Measurements from ENCODE around the gene CLIP1. TPM values are rescaled to one million over a fixed set of nuclear protein-coding genes. Genes with fewer than 3 reads are reported as not detected.

Gene CLIP1
- total RNA-seq, 1 donor from 2014 or later = 91.3 TPM

Other genes starting within 250 kb of the CLIP1 start
- 0.24 TPM in 1 of 2 replicates, not detected in the other for gene IL31, start 248.4 kb downstream of the CLIP1 start, total RNA-seq
- 0.29 TPM in 1 of 2 replicates, not detected in the other for gene LRRC43, start 239.5 kb downstream of the CLIP1 start, total RNA-seq
- gene B3GNT4, start 219.0 kb downstream of the CLIP1 start, total RNA-seq = 0.12 and 0.32 TPM in 2 replicates
- 44.2 and 45.1 TPM in 2 replicates for gene DIABLO, start 196.6 kb downstream of the CLIP1 start, total RNA-seq
- gene VPS33A, start 156.2 kb downstream of the CLIP1 start, total RNA-seq = 31.9 and 32.8 TPM in 2 replicates
- gene ZCCHC8, start 78.3 kb upstream of the CLIP1 start, total RNA-seq = 41.0 and 45.6 TPM in 2 replicates
- gene RSRC2, start 104.3 kb upstream of the CLIP1 start, total RNA-seq = 95.8 and 98.4 TPM in 2 replicates
- 99.7 and 101 TPM in 2 replicates for gene KNTC1, start 104.6 kb upstream of the CLIP1 start, total RNA-seq

All from T-helper 1 cell treated with Interleukin-12 subunit alpha and Interleukin-12 subunit beta and Interleukin-4 antibody, amounts not matched to agents 30 ng/mL and 1 ng/mL, for 36 hours (primary cell).